Activated T-cell treated with anti-CD3 and anti-CD28 coated beads, Interleukin-2, amount 50 U/mL, for 4 hours (primary cell): ENCODE data around the gene SLC9A9. TPM values are rescaled to one million over a fixed set of nuclear protein-coding genes. Genes with fewer than 3 reads are reported as not detected.
A peak's percentile ranks its signal among the peaks of the same experiment; 100 is the strongest.
"Not testable (repeated sequence)": the region's sequence is repeated elsewhere in the genome, so short reads cannot be mapped to it uniquely, and the experiment has no call there.

Experiments used
- ATAC-seq, 2 donors: fragments of 200-7000 bp; cut with Tn5 transposase; one replicate each; pipeline ENCODE4 v1.10.0; 2021
- DNase-seq: peaks from one replicate; pipeline ENCODE4 v3.0.0-alpha.2; 2020
- H3K27me3 Mint-ChIP-seq: one replicate; pipeline ENCODE4 v1.8.0; 2021; ENCODE audit warnings: low read depth, mixed read lengths
- H3K36me3 Mint-ChIP-seq: one replicate; pipeline ENCODE4 v1.8.0; 2022; ENCODE audit warnings: mixed read lengths; ENCODE audit not compliant: insufficient read depth
- H3K4me1 Mint-ChIP-seq: one replicate; pipeline ENCODE4 v1.8.0; 2021; ENCODE audit warnings: low read depth, mixed read lengths
- H3K4me3 Mint-ChIP-seq: one replicate; pipeline ENCODE4 v1.8.0; 2021; ENCODE audit warnings: mild to moderate bottlenecking, moderate library complexity, mixed read lengths
- H3K9me3 Mint-ChIP-seq: one replicate; pipeline ENCODE4 v1.8.0; 2021; ENCODE audit warnings: mixed read lengths
- total RNA-seq, 3 donors: library from RNA; stranded (reverse); gene quantifications; one replicate each; pipeline ENCODE4 v1.2.1, GENCODE V29; 2021

The SLC9A9 gene
- total RNA-seq, 3 donors from 2014 or later: 0.56 to 0.98 (median 0.87) TPM

- not testable (repeated sequence) for H3K4me1 Mint-ChIP-seq, H3K4me3 Mint-ChIP-seq
Observed at GRCh38 chr3:143695333-143695732, 152.9 kb downstream of the SLC9A9 start.

GRCh38 chr3:143693506-143693905 is 154.8 kb downstream of the SLC9A9 start:
- H3K9me3 Mint-ChIP-seq: no peaks in the 10 kb centered on the region
- no peak for DNase-seq
- ATAC-seq: no peak
- no peaks in the 10 kb centered on the region for H3K27me3 Mint-ChIP-seq
- H3K36me3 Mint-ChIP-seq: peaks cover 10% of the 10 kb centered on the region
- no peaks in the 10 kb centered on the region for H3K4me1 Mint-ChIP-seq
- H3K4me3 Mint-ChIP-seq: no peak overlapping the region

More at GRCh38 chr3:143695333-143695732, 152.9 kb downstream of the SLC9A9 start:
- not testable (repeated sequence) for ATAC-seq, H3K36me3 Mint-ChIP-seq, H3K27me3 Mint-ChIP-seq, H3K9me3 Mint-ChIP-seq, DNase-seq

GRCh38 chr3:143686638-143687197 is 161.6 kb downstream of the SLC9A9 start:
- Mint-ChIP-seq H3K9me3 (no peaks in the 10 kb centered on the region), H3K4me3 (no peak overlapping the region), H3K36me3 (peaks cover 4% of the 10 kb centered on the region), H3K27me3 (no peaks in the 10 kb centered on the region), H3K4me1 (no peaks in the 10 kb centered on the region)
- DNase-seq: no peak
- ATAC-seq: no peak

GRCh38 chr3:143685491-143685890 is 162.8 kb downstream of the SLC9A9 start:
- DNase-seq (no peak), ATAC-seq (no peak)
- no peaks in the 10 kb centered on the region for H3K27me3 Mint-ChIP-seq
- H3K9me3 Mint-ChIP-seq: no peaks in the 10 kb centered on the region
- H3K36me3 Mint-ChIP-seq: no peaks in the 10 kb centered on the region
- H3K4me1 Mint-ChIP-seq: no peaks in the 10 kb centered on the region
- H3K4me3 Mint-ChIP-seq: no peak overlapping the region

GRCh38 chr3:143677430-143677829 is 170.8 kb downstream of the SLC9A9 start:
- DNase-seq: no peak
- Mint-ChIP-seq H3K9me3 (no peaks in the 10 kb centered on the region), H3K4me1 (peaks cover 8% of the 10 kb centered on the region)

GRCh38 chr3:143676747-143677146 is 171.5 kb downstream of the SLC9A9 start:
- Mint-ChIP-seq H3K4me3 (no peak overlapping the region), H3K4me1 (peaks cover 8% of the 10 kb centered on the region), H3K36me3 (no peaks in the 10 kb centered on the region), H3K27me3 (no peaks in the 10 kb centered on the region), H3K9me3 (no peaks in the 10 kb centered on the region)
- ATAC-seq (no peak), DNase-seq (no peak)

More at GRCh38 chr3:143677430-143677829, 170.8 kb downstream of the SLC9A9 start:
- Mint-ChIP-seq H3K4me3 (no peak overlapping the region), H3K27me3 (no peaks in the 10 kb centered on the region), H3K36me3 (no peaks in the 10 kb centered on the region)
- no peak for ATAC-seq

- DNase-seq: no peak
- H3K9me3 Mint-ChIP-seq: no peaks in the 10 kb centered on the region
- peaks cover 8% of the 10 kb centered on the region for H3K4me1 Mint-ChIP-seq
- ATAC-seq: no peak
- H3K27me3 Mint-ChIP-seq: no peaks in the 10 kb centered on the region
- no peaks in the 10 kb centered on the region for H3K36me3 Mint-ChIP-seq
- no peak overlapping the region for H3K4me3 Mint-ChIP-seq
Observed at GRCh38 chr3:143676021-143676420, 172.2 kb downstream of the SLC9A9 start.

GRCh38 chr3:143674100-143674968 is 173.9 kb downstream of the SLC9A9 start:
- Mint-ChIP-seq H3K4me3 (peak overlapping the region; percentile 57), H3K4me1 (peaks cover 8% of the 10 kb centered on the region), H3K27me3 (no peaks in the 10 kb centered on the region), H3K9me3 (no peaks in the 10 kb centered on the region), H3K36me3 (no peaks in the 10 kb centered on the region)
- DNase-seq (peak; percentile 61), ATAC-seq (peak; percentile 85)

- Mint-ChIP-seq H3K4me1 (peaks cover 11% of the 10 kb centered on the region), H3K36me3 (no peaks in the 10 kb centered on the region), H3K9me3 (no peaks in the 10 kb centered on the region), H3K4me3 (no peak overlapping the region), H3K27me3 (no peaks in the 10 kb centered on the region)
- ATAC-seq (no peak), DNase-seq (no peak)
Observed at GRCh38 chr3:143672396-143673165, 175.7 kb downstream of the SLC9A9 start.

GRCh38 chr3:143671626-143672025 is 176.6 kb downstream of the SLC9A9 start:
- DNase-seq: no peak
- Mint-ChIP-seq H3K4me3 (no peak overlapping the region), H3K4me1 (peaks cover 11% of the 10 kb centered on the region), H3K36me3 (no peaks in the 10 kb centered on the region), H3K27me3 (no peaks in the 10 kb centered on the region), H3K9me3 (no peaks in the 10 kb centered on the region)
- ATAC-seq: no peak

- peak in 1 of 2 donors; percentile 32 for ATAC-seq
- Mint-ChIP-seq H3K27me3 (no peaks in the 10 kb centered on the region), H3K4me3 (no peak overlapping the region), H3K9me3 (peaks cover 3% of the 10 kb centered on the region), H3K36me3 (peaks cover 3% of the 10 kb centered on the region), H3K4me1 (peaks cover 7% of the 10 kb centered on the region)
- no peak for DNase-seq
Observed at GRCh38 chr3:143668924-143669790, 179.1 kb downstream of the SLC9A9 start.

GRCh38 chr3:143668385-143668784 is 179.9 kb downstream of the SLC9A9 start:
- ATAC-seq: no peak
- H3K4me3 Mint-ChIP-seq: no peak overlapping the region
- H3K4me1 Mint-ChIP-seq: peaks cover 5% of the 10 kb centered on the region
- H3K36me3 Mint-ChIP-seq: peaks cover 4% of the 10 kb centered on the region
- H3K27me3 Mint-ChIP-seq: no peaks in the 10 kb centered on the region
- H3K9me3 Mint-ChIP-seq: peaks cover 3% of the 10 kb centered on the region
- no peak for DNase-seq

- no peak for ATAC-seq
- peaks cover 3% of the 10 kb centered on the region for H3K9me3 Mint-ChIP-seq
Observed at GRCh38 chr3:143661677-143662076, 186.6 kb downstream of the SLC9A9 start.

GRCh38 chr3:143658861-143659260 is 189.4 kb downstream of the SLC9A9 start:
- no peaks in the 10 kb centered on the region for H3K27me3 Mint-ChIP-seq
- ATAC-seq (no peak), DNase-seq (no peak)
- H3K9me3 Mint-ChIP-seq: no peaks in the 10 kb centered on the region
- H3K4me1 Mint-ChIP-seq: no peaks in the 10 kb centered on the region
- H3K4me3 Mint-ChIP-seq: no peak overlapping the region
- peaks cover 9% of the 10 kb centered on the region for H3K36me3 Mint-ChIP-seq

More at GRCh38 chr3:143661677-143662076, 186.6 kb downstream of the SLC9A9 start:
- H3K27me3 Mint-ChIP-seq: no peaks in the 10 kb centered on the region
- peaks cover 12% of the 10 kb centered on the region for H3K36me3 Mint-ChIP-seq
- no peaks in the 10 kb centered on the region for H3K4me1 Mint-ChIP-seq
- no peak for DNase-seq
- H3K4me3 Mint-ChIP-seq: no peak overlapping the region
